Sigmoid colon (tissue), 4 donors: Measurements from ENCODE around the gene EOMES.

Experiments
- EP300 ChIP-seq, 4 donors: sonication (generic); formaldehyde crosslinking; IDR thresholded peaks; one replicate each; pipeline ENCODE4 v1.6.1; 2017; ENCODE audit warnings: antibody characterized with exemption in 4 of 4
- POLR2A ChIP-seq, 2 donors: fragments of 450-650 bp; IDR thresholded peaks; one replicate each; pipeline ENCODE4 v1.6.1; 2016; ENCODE audit warnings: antibody characterized with exemption in 2 of 2, mild to moderate bottlenecking in 2 of 2, moderate library complexity in 2 of 2
- POLR2AphosphoS5 ChIP-seq, 4 donors: sonication (generic); formaldehyde crosslinking; IDR thresholded peaks; one replicate each; pipeline ENCODE4 v1.6.1; 2017; ENCODE audit warnings: antibody characterized with exemption in 4 of 4
- TF ChIP-seq, protein P1 (sequence below), 4 experiments: fragments of 450-650 bp in 3 of 4; fragments of 200-600 bp in 1 of 4; IDR thresholded peaks; one replicate each; pipeline ENCODE4 v1.5.1; 2016 to 2019; ENCODE audit warnings: antibody characterized with exemption in 4 of 4, mild to moderate bottlenecking in 3 of 4, moderate library complexity in 2 of 4

DNA sequence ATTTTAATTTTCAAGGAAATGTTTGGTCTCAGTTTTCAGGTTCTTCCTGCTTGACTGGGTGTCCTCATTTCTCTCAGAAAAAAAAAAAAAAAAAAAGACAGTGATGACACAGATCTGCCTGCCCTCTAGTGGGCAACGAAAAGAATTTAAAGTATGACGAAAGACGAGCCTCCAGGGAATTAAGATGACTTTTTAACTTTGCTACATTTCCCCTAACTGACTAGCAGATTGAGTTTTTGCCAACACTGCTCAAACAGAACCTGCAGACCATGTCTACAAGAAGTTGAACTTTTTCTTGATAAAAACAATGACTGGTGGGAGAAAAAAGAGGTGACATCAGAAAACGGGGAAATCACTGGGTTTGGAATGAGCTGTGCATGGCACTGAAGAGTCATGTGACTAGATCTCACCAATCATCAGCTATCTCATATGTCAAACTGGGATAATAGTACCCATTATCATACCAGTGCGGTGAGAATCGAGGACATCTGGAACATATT is 40.8 kb downstream of the EOMES start:
- TF ChIP-seq POLR2A (IDR thresholded peaks at IDR 0.05) (no peak), POLR2AphosphoS5 (IDR thresholded peaks at IDR 0.05) (peak in 1 of 4 donors; percentile 15), EP300 (IDR thresholded peaks at IDR 0.05) (peak in 1 of 4 donors; percentile 25)
- TF ChIP-seq, protein P1, sequence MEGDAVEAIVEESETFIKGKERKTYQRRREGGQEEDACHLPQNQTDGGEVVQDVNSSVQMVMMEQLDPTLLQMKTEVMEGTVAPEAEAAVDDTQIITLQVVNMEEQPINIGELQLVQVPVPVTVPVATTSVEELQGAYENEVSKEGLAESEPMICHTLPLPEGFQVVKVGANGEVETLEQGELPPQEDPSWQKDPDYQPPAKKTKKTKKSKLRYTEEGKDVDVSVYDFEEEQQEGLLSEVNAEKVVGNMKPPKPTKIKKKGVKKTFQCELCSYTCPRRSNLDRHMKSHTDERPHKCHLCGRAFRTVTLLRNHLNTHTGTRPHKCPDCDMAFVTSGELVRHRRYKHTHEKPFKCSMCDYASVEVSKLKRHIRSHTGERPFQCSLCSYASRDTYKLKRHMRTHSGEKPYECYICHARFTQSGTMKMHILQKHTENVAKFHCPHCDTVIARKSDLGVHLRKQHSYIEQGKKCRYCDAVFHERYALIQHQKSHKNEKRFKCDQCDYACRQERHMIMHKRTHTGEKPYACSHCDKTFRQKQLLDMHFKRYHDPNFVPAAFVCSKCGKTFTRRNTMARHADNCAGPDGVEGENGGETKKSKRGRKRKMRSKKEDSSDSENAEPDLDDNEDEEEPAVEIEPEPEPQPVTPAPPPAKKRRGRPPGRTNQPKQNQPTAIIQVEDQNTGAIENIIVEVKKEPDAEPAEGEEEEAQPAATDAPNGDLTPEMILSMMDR (IDR thresholded peaks at IDR 0.05), result peak; percentile 37 to 63 (median 54)
